SK-MEL-5 (cell line): ENCODE measurements around the gene VPS37D. TPM values are rescaled to one million over a fixed set of nuclear protein-coding genes. Genes with fewer than 3 reads are reported as not detected.
A peak's percentile ranks its signal among the peaks of the same experiment; 100 is the strongest.
"Not testable (repeated sequence)": the region's sequence is repeated elsewhere in the genome, so short reads cannot be mapped to it uniquely, and the experiment has no call there.

ENCODE experiments used
- DNase-seq: peaks from one replicate; pipeline ENCODE4 v3.0.0-alpha.2; 2016; ENCODE audit warnings: low read depth, low spot score
- in situ Hi-C: cut with HindIII; loops from 2 replicates; pipeline ENCODE4 v1.10.0; 2016; ENCODE audit warnings: low sequenced_read_pairs, high pct_unique_total_duplicates, low pct_unique_long_range_greater_than_20kb
- total RNA-seq: library from RNA; depleted of rRNA; stranded (reverse); fragments of >200 nt; shearing (Covaris generic); gene quantifications from 2 replicates; pipeline ENCODE4 v1.2.3, GENCODE V29; 2014

VPS37D gene
- total RNA-seq, 1 experiment from 2014 or later: 4.6 TPM

DNA sequence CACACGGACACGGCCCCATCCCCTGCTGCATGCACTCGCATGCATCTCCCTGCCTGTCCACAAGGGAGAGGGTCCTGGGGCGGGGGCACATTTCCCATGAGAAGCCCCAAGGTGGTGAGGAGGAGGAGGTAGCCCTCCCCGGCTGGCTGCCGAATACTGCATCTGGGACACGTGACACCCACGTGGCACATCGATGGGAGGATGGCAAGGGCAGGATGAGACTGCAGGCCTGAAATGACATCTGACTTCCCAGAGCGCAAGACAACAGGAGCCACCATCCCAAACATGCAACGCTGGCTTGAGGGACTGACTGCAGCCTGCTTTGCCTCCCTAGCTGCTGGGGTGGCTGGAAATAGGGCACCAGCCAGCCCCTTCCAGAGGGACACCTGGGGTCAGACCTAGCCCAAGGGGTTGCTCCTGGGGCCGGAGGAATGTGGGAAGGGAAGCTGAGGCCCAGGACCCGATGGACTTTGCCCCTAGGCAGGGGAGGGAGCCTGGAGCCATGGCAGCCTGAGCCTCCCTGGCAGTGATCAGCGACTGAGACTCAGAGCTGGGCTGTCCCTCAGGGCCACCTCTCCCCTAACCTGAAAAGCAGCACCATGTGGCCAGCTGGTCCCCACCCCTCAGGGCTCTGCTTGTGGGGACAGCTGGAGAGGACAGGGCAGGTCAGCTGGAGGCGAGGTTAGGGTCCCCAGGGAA is 31.9 kb downstream of the VPS37D start:
- in situ Hi-C loops: no loop called here
- peak; percentile 24 for DNase-seq

DNA sequence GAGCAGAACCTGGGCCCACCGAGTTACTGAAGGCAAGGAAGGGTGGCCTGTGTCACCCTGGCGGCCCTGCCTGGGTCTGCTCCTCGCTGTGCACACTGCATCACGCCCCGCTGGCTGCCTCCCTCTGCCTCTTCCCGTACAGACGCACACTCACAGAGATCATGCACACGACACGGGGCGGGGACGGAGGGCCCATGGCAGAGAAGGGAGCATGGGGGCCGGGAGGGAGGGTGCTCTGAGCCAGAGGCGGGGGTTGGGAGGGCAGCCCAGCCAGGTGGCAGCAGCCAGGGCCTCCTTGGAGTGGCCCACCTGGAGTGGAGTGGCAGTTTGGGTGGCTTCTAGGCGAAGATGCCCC is 32.4 kb downstream of the VPS37D start:
- in situ Hi-C loops: no loop called here
- DNase-seq: no peak

DNA sequence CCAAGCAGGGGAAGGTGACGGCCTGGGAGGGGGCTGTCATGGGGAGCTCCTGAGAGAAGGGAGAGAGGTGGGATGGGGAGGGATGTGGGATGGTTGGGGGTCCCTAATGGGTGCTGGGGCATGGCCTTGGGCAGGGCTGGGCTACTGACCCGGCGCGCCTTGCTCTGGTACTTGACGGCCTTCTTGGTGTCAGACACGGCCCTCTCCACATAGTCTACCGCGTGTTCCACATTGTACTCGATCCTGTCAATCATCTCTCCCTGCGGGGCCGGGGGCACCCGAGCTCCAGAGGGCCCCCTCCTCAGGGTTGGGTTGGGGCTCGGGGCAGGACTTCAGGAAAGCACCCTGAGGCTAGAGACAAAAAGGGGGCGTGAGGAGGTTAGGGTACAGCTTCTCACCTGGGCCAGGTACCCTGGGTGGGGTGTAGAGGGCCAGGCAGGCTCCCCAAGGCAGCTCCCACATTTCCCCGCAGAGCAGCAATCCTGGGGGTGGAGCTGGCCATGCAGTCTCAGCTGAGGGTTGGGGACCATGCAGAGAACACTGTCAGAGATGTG is 33.0 kb downstream of the VPS37D start:
- in situ Hi-C loops: no loop called here
- no peak for DNase-seq

GRCh38 chr7:73701357-73701995 is 33.8 kb downstream of the VPS37D start:
- DNase-seq: peak; percentile 87
- in situ Hi-C loops: no loop called here

DNA sequence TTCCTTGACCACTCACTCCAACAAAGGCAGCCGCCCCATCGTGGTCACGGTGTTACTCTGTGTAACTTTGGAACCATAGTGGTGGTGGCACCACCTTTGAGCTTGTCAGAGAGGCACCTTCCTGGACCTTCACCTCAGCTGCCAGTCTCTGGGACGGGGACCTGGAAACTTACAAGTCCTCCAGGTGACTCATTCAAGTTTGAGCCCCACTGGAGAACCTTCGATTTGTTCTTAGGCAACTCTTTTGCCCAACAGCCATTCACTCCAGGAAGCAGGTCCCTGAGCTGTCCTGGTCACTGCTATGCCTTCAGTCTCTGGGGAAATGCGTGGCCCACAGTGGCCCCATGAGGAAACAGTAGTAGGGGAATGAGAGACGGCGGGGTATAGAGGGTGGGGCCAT is 34.6 kb downstream of the VPS37D start:
- in situ Hi-C loops: no loop called here
- no peak for DNase-seq

DNA sequence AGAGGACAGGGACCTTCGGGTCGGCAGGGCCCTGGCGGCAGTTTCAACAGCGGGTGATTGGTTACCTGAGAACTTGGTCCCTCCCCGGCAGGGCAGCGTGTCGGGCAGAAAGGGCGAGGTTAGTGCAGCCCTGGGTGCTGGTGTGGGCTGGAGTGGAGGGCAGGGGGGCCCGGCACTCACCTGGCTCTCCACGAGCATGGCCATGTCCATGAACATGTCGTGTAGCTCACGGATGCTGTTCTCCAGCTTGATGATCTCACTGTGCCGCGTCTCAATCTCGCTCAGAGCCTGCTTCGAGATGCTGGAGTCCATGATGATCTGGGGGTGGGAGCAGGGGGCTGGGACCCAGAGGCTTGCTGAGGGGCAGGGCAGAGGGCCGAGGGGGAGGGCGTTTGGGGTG is 35.0 kb downstream of the VPS37D start:
- in situ Hi-C loops: no loop called here
- no peak for DNase-seq

DNA sequence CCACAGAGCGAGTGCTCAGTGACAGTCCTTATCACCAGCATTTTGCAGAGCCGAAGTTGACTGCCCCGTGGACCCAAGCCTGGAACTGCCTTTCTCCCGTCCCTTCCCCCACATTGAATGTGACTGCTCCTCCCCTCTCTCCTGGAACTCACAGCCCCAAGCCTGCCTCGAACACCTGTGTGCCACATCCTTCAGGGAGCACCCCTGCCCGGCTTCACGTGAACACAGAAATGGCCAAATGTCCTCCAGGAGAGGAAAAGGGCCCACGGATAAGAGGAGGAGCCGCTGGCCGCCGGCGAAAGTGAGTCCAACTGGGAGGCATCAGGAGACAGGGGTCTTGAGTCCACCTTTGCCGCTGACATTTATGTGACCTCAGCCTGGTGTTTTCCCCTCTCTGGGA is 35.6 kb downstream of the VPS37D start:
- no peak for DNase-seq
- in situ Hi-C loops: no loop called here

DNA sequence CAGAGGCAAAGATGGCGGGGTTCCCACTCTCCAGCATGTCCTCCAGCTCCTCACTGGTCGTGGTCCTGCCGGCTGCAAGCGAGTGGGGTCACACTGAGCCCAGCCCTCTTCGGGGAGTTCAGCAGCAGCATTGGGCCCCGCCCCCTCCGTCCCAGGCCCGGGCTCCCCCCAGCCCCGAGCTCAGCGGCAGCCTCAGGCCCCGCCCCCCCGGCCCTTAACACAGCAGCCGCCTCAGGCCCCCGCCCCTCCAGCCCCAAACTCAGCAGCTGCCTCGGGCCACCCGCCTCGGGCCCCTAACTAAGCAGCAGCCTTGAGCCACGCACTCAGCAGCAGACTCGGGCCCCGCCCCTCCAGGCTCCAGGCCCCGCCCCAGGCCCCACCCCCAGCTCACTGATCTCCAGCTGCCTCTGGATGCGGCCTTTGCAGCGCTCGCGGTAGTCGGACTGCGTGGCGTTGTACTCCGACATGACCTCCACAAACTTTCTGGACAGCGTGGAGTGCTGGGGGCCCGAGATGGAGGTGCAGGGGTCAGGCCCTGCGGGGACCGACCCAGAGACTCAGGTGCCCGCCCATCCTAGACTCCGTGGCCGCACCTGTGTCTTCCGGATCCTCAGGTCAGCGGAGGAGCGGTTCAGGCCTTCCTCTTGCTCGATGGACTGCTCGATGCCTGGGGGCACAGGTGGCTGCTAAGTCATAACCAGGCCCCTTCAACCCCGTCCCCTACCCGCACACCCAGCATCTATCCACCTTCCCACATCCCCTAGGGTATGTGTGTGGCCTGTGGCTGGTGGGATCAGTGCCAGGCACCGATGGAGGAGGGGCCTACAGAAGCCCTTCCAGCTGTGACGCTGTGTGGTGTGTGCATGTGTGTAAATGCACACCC is 36.4 kb downstream of the VPS37D start:
- DNase-seq: no peak
- in situ Hi-C loops: no loop called here

GRCh38 chr7:73704640-73705550 is 37.3 kb downstream of the VPS37D start:
- in situ Hi-C loops: no loop called here
- DNase-seq: no peak

GRCh38 chr7:73705551-73705920 is 37.9 kb downstream of the VPS37D start:
- in situ Hi-C loops: no loop called here
- DNase-seq: no peak

DNA sequence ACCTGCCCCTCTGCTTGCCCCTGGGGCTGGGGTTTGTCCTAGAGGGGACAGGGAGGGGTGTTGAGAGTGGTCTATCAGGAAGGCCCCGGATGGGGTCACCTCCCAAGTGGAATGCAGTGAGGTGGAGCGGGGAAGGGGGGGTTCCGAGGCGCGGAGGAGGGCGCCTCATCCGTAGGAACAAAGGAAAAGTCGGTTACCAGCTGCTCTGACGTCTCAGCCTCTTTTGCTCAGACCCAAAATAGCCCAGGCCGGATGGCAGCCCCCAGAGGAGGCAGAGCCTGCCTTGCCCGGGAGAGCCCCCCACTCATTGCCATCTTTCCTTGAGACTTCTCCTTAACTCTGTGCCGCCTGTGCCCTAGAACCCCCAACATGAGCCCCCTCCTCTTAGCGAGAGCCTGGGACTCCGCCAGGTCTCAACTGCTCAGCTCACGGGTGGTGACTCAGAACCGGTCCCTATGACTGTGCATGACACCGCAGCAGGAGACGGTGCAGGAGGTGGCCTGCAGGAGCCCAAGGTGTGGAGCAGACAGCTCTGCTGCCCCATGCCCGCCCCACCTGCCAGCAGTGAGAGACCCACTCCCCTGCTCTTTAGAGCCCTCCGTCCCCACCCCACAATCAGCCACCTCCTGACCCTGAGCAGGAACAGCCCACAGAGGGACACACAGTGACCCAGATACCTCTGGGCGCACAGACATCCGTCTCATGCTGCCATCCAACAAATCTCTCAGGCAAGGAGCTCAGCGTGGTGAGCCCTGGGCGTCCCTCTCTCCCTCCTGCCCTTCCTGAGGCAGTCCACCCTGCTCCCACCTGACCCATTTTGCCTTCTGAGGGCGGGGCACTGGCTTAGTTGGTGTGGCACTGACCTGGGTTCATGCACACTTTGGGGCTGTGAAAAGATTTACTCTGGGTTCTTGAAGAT is 38.8 kb downstream of the VPS37D start:
- no peak for DNase-seq

DNA sequence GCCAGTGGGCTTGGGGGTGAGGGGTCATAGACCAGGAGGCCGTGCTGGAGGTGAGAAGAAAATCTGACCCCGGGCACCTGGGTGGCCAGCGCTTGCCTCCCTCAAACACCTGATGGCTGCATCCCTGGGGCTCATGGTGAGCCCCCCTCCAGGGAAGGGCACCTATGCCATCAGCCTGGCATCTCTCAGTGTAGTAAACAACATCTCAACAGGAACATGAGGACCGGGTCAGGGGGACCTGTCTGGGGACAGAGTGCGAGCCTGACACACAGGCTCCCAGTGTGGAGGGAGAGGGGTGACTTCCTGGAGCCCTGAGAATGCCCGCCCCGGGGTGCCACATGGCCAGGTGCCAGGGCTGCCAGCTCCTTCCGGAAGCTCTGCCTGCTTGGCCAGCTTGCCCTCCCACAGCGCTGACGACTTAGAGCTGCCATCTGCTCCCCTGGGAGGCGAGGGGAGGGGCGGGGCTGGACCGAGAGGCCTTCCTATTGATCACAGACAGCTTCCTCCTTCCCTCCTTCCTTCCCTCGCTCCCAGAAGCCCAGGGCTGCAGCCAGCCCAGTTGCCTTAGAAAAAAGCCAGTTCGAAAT is 39.5 kb downstream of the VPS37D start:
- no peak for DNase-seq
- in situ Hi-C loops: no loop called here

More for the DNA sequence above, 38.8 kb downstream of the VPS37D start:
- in situ Hi-C loops: no loop called here

- in situ Hi-C loops: no loop called here
- no peak for DNase-seq
Measured at GRCh38 chr7:73708961-73709549, 41.4 kb downstream of the VPS37D start.

- in situ Hi-C loops: no loop called here
- DNase-seq: no peak
Measured at GRCh38 chr7:73712773-73713172, 45.1 kb downstream of the VPS37D start.

DNA sequence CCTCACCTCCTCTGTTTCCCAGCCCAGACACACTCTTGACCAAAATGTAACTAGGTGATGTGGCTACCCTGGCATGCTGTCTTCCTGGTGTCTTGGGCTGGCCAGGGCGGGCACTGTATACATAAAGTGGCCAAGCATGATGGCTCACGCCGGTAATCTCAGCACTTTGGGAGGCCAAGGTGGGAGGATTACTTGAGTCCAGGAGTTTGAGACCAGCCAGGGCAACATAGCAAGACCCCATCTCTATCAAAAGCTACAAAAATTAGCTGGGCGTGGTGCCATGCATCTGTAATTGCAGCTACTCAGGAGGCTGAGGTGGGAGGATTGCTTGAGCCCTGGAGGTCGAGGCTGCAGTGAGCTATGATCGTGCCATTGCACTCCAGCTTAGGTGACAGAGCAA is 45.7 kb downstream of the VPS37D start:
- in situ Hi-C loops, DNase-seq: not testable (repeated sequence)
